Panc1 (cell line): ENCODE data around the gene MSX1. TPM values are rescaled to one million over a fixed set of nuclear protein-coding genes. Genes with fewer than 3 reads are reported as not detected.
A peak's percentile ranks its signal among the peaks of the same experiment; 100 is the strongest.

Source experiments
- ATAC-seq: fragments of 200-7000 bp; cut with Tn5 transposase; 2 replicates; pipeline ENCODE4 v1.9.1; 2020; ENCODE audit warnings: mild to moderate bottlenecking, moderate library complexity
- BruUV-seq: library from RNA; stranded (reverse); fragments of 400-500 nt; replicated peaks from 2 replicates; lab custom pipeline; 2021; lab: Mats Ljungman, UMichigan
- CTCF ChIA-PET: fragments of 300-600 bp; sonication (Branson Sonifier 250); formaldehyde crosslinking; loops from one replicate; lab custom pipeline; 2022; ENCODE audit warnings: antibody characterized with exemption; lab: Charles Lee
- POLR2A ChIA-PET: fragments of 300-600 bp; sonication (Branson Sonifier 250); formaldehyde crosslinking; loops from one replicate; lab custom pipeline; 2022; ENCODE audit warnings: antibody characterized with exemption; lab: Charles Lee
- DNase-seq: peaks from one replicate; pipeline ENCODE4 v3.0.0-alpha.2; 2010; ENCODE audit warnings: low read depth, low spot score
- H3K27ac ChIP-seq: 2 replicates; pipeline ENCODE4 v1.5.1; 2011; ENCODE audit warnings: mild to moderate bottlenecking, low read length, inconsistent platforms
- H3K27me3 ChIP-seq: fragments of 200-500 bp; sonication (Bioruptor generic); 2 replicates; pipeline ENCODE4 v1.6.0; 2014; ENCODE audit warnings: low read length, inconsistent platforms; ENCODE audit not compliant: control insufficient read depth, insufficient read depth
- H3K36me3 ChIP-seq: fragments of 200-500 bp; sonication (Bioruptor generic); 2 replicates; pipeline ENCODE4 v1.5.1; 2014; ENCODE audit warnings: inconsistent platforms, mild to moderate bottlenecking, low read length, moderate library complexity; ENCODE audit not compliant: control insufficient read depth, insufficient read depth
- H3K4me1 ChIP-seq: 2 replicates; pipeline ENCODE4 v1.5.1; 2011; ENCODE audit warnings: inconsistent platforms, mild to moderate bottlenecking, low read length, moderate library complexity; ENCODE audit not compliant: control insufficient read depth, insufficient read depth
- H3K4me3 ChIP-seq, 2 experiments: 2 replicates each; pipeline ENCODE4 v1.5.1; 2011 to 2012; ENCODE audit warnings: low read depth in 2 of 2, low read length in 2 of 2, mild to moderate bottlenecking in 2 of 2, inconsistent platforms in 1 of 2, moderate library complexity in 1 of 2
- H3K9me3 ChIP-seq: fragments of 200-500 bp; sonication (Bioruptor generic); 2 replicates; pipeline ENCODE4 v1.5.1; 2014; ENCODE audit warnings: low read depth, mild to moderate bottlenecking, inconsistent platforms, low read length, moderate library complexity; ENCODE audit not compliant: control insufficient read depth, insufficient read depth
- POLR2AphosphoS5 ChIP-seq: IDR thresholded peaks from 2 replicates; pipeline ENCODE4 v1.6.1; 2012; ENCODE audit warnings: mild to moderate bottlenecking, low read depth, low read length, moderate library complexity
- SIN3A ChIP-seq: IDR thresholded peaks from 2 replicates; pipeline ENCODE4 v1.6.1; 2012; ENCODE audit warnings: low read depth, mild to moderate bottlenecking, low read length, moderate library complexity, borderline replicate concordance; ENCODE audit not compliant: insufficient read depth
- TCF7L2 ChIP-seq: IDR thresholded peaks from 2 replicates; pipeline ENCODE4 v1.6.1; 2011; ENCODE audit warnings: mild to moderate bottlenecking, low read depth, low read length, inconsistent platforms
- in situ Hi-C: cut with HindIII; loops from 2 replicates; pipeline ENCODE4 v1.10.0; 2016; ENCODE audit warnings: low sequenced_read_pairs, low pct_unique_long_range_greater_than_20kb
- intact Hi-C: fragments of 100-400 bp; cut with micrococcal nuclease; formaldehyde crosslinking; loops from one replicate; pipeline ENCODE4 v1.10.0; 2022; ENCODE audit not compliant: unreplicated experiment
- total RNA-seq: library from RNA; stranded (reverse); gene quantifications from one replicate; pipeline ENCODE4 v1.2.1, GENCODE V29; 2021; ENCODE audit not compliant: unreplicated experiment
- TF ChIP-seq, protein P1 (sequence below): fragments of 450-650 bp; IDR thresholded peaks from 2 replicates; pipeline ENCODE4 v1.5.1; 2017; ENCODE audit warnings: mild to moderate bottlenecking

The MSX1 gene
- total RNA-seq, 1 experiment from 2014 or later: 3.4 TPM

DNA sequence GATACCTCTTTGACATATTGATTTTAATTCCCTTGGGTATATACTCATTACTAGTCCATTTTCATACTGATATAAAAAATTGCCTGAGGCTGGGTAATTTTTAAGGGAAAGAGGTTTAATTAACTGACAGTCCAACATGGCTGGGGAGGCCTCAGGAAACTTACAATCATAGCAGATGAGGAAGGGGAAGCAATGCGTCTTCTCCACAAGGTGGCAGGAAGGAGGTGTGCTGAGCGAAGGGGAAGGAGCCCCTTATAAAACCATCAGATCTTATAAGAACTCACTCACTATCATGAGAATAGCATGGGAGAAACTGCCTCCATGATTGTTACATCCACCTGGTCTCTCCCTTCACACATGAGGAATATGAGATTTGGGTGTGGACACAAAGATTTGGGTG is 42.4 kb downstream of the MSX1 start:
- ChIA-PET CTCF (no interaction called here), POLR2A (no interaction called here)
- BruUV-seq: no TSS peak
- in situ Hi-C loops: no loop called here
- Histone ChIP-seq H3K27ac (no peak overlapping the region), H3K27me3 (peaks cover 8% of the 10 kb centered on the region), H3K4me3 (no peak overlapping the region), H3K36me3 (no peaks in the 10 kb centered on the region), H3K9me3 (no peaks in the 10 kb centered on the region), H3K4me1 (no peaks in the 10 kb centered on the region)
- TF ChIP-seq, protein P1, sequence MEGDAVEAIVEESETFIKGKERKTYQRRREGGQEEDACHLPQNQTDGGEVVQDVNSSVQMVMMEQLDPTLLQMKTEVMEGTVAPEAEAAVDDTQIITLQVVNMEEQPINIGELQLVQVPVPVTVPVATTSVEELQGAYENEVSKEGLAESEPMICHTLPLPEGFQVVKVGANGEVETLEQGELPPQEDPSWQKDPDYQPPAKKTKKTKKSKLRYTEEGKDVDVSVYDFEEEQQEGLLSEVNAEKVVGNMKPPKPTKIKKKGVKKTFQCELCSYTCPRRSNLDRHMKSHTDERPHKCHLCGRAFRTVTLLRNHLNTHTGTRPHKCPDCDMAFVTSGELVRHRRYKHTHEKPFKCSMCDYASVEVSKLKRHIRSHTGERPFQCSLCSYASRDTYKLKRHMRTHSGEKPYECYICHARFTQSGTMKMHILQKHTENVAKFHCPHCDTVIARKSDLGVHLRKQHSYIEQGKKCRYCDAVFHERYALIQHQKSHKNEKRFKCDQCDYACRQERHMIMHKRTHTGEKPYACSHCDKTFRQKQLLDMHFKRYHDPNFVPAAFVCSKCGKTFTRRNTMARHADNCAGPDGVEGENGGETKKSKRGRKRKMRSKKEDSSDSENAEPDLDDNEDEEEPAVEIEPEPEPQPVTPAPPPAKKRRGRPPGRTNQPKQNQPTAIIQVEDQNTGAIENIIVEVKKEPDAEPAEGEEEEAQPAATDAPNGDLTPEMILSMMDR: peak; percentile 16; the same call in 1 of the 2 replicates
- no peak for TF ChIP-seq TCF7L2
- intact Hi-C loops: no loop called here
- no peak for DNase-seq
- ATAC-seq: no peak

DNA sequence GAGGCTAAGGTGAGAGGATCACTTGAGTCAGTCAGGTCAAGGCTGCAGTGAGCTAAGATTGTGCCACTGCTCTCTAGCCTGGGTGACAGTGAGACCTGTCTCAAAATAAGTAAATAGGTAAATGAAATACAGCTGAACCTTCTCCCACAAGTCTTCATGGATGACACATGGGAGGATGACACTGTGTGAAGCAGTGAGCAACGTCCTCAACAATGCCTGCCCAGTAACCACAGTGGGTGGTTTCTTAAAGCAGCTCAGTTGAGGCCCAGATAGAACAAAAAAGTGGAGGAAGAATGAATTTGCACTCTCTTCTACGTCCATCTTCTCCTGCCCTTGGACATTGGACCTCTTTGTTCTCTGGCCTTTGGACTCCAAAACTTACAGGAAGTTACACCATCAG is 52.7 kb downstream of the MSX1 start:
- Histone ChIP-seq H3K4me3 (no peak overlapping the region), H3K9me3 (no peaks in the 10 kb centered on the region)
- CTCF ChIA-PET: no interaction called here

GRCh38 chr4:4913147-4913561 is 53.7 kb downstream of the MSX1 start:
- in situ Hi-C loops (no loop called here), intact Hi-C loops (no loop called here)
- ChIA-PET CTCF (no interaction called here), POLR2A (no interaction called here)
- no peak overlapping the region for H3K27ac ChIP-seq
- H3K9me3 ChIP-seq: no peaks in the 10 kb centered on the region
- no peaks in the 10 kb centered on the region for H3K36me3 ChIP-seq
- no peaks in the 10 kb centered on the region for H3K4me1 ChIP-seq
- H3K4me3 ChIP-seq: no peak overlapping the region
- DNase-seq (no peak), ATAC-seq (no peak)
- BruUV-seq: no TSS peak
- TF ChIP-seq SIN3A (no peak), POLR2AphosphoS5 (no peak)
- TF ChIP-seq, protein P1: no peak
- no peaks in the 10 kb centered on the region; the same call in 1 of the 2 replicates for H3K27me3 ChIP-seq

More for the DNA sequence above, 52.7 kb downstream of the MSX1 start:
- no peak for TF ChIP-seq SIN3A
- DNase-seq (no peak), ATAC-seq (no peak)
- no peaks in the 10 kb centered on the region for H3K4me1 ChIP-seq
- no peaks in the 10 kb centered on the region for H3K36me3 ChIP-seq
- POLR2A ChIA-PET: no interaction called here
- in situ Hi-C loops (no loop called here), intact Hi-C loops (no loop called here)
- H3K27ac ChIP-seq: no peak overlapping the region
- BruUV-seq: no TSS peak
- H3K27me3 ChIP-seq: peaks cover 8% of the 10 kb centered on the region

Other genes starting within 250 kb of the MSX1 start
- gene CYTL1, start 159.8 kb downstream of the MSX1 start, total RNA-seq: not detected
- 11.6 TPM for gene STK32B, start 191.8 kb downstream of the MSX1 start, total RNA-seq